Activated naive CD4-positive, alpha-beta T cell treated with anti-CD3 and anti-CD28 coated beads, Interleukin-2, amount 50 U/mL, for 24 hours (primary cell): ENCODE data around the gene SNRNP27.

Experiments
- H3K27ac Mint-ChIP-seq: one replicate; pipeline ENCODE4 v1.8.0; 2021; ENCODE audit warnings: mild to moderate bottlenecking, mixed read lengths
- H3K27me3 Mint-ChIP-seq: one replicate; pipeline ENCODE4 v1.8.0; 2021; ENCODE audit warnings: mixed read lengths
- H3K36me3 Mint-ChIP-seq: one replicate; pipeline ENCODE4 v1.8.0; 2021; ENCODE audit warnings: mixed read lengths
- H3K4me1 Mint-ChIP-seq: one replicate; pipeline ENCODE4 v1.8.0; 2021; ENCODE audit warnings: mixed read lengths
- H3K4me3 Mint-ChIP-seq: one replicate; pipeline ENCODE4 v1.8.0; 2021; ENCODE audit warnings: mild to moderate bottlenecking, mixed read lengths
- H3K9me3 Mint-ChIP-seq: one replicate; pipeline ENCODE4 v1.8.0; 2021; ENCODE audit warnings: mixed read lengths

SNRNP27 gene

GRCh38 chr2:69935011-69935410 is 41.3 kb downstream of the SNRNP27 start:
- Mint-ChIP-seq H3K9me3 (no peaks in the 10 kb centered on the region), H3K36me3 (peaks cover 23% of the 10 kb centered on the region), H3K4me1 (peaks cover 36% of the 10 kb centered on the region), H3K4me3 (no peak overlapping the region), H3K27ac (no peak overlapping the region), H3K27me3 (no peaks in the 10 kb centered on the region)

- H3K4me1 Mint-ChIP-seq, result peaks cover 20% of the 10 kb centered on the region
- no peaks in the 10 kb centered on the region for H3K27me3 Mint-ChIP-seq
- peaks cover 20% of the 10 kb centered on the region for H3K36me3 Mint-ChIP-seq
- H3K4me3 Mint-ChIP-seq, result no peak overlapping the region
- peak overlapping the region; percentile 51 for H3K27ac Mint-ChIP-seq
- H3K9me3 Mint-ChIP-seq, result no peaks in the 10 kb centered on the region
Measured at GRCh38 chr2:69936906-69937305, 43.1 kb downstream of the SNRNP27 start.

GRCh38 chr2:69937968-69938367 is 44.2 kb downstream of the SNRNP27 start:
- H3K36me3 Mint-ChIP-seq, result peaks cover 20% of the 10 kb centered on the region
- H3K4me1 Mint-ChIP-seq, result peaks cover 13% of the 10 kb centered on the region
- H3K27me3 Mint-ChIP-seq, result no peaks in the 10 kb centered on the region
- no peak overlapping the region for H3K27ac Mint-ChIP-seq
- no peaks in the 10 kb centered on the region for H3K9me3 Mint-ChIP-seq
- no peak overlapping the region for H3K4me3 Mint-ChIP-seq

GRCh38 chr2:69939722-69940121 is 46.0 kb downstream of the SNRNP27 start:
- peaks cover 22% of the 10 kb centered on the region for H3K36me3 Mint-ChIP-seq
- H3K9me3 Mint-ChIP-seq, result no peaks in the 10 kb centered on the region
- H3K27ac Mint-ChIP-seq, result no peak overlapping the region
- H3K27me3 Mint-ChIP-seq, result no peaks in the 10 kb centered on the region
- peaks cover 8% of the 10 kb centered on the region for H3K4me1 Mint-ChIP-seq
- H3K4me3 Mint-ChIP-seq, result no peak overlapping the region

- peaks cover 21% of the 10 kb centered on the region for H3K36me3 Mint-ChIP-seq
- H3K4me3 Mint-ChIP-seq, result no peak overlapping the region
- H3K4me1 Mint-ChIP-seq, result peaks cover 13% of the 10 kb centered on the region
- H3K9me3 Mint-ChIP-seq, result no peaks in the 10 kb centered on the region
- peak overlapping the region; percentile 24 for H3K27ac Mint-ChIP-seq
- no peaks in the 10 kb centered on the region for H3K27me3 Mint-ChIP-seq
Measured at GRCh38 chr2:69940691-69941090, 46.9 kb downstream of the SNRNP27 start.

- Mint-ChIP-seq H3K4me3 (no peak overlapping the region), H3K27ac (peak overlapping the region; percentile 25), H3K27me3 (no peaks in the 10 kb centered on the region), H3K9me3 (no peaks in the 10 kb centered on the region), H3K4me1 (peaks cover 34% of the 10 kb centered on the region), H3K36me3 (peaks cover 13% of the 10 kb centered on the region)
Measured at GRCh38 chr2:69943000-69943842, 49.5 kb downstream of the SNRNP27 start.

GRCh38 chr2:69943843-69944525 is 50.2 kb downstream of the SNRNP27 start:
- Mint-ChIP-seq H3K36me3 (peaks cover 5% of the 10 kb centered on the region), H3K4me3 (no peak overlapping the region), H3K27ac (no peak overlapping the region), H3K27me3 (no peaks in the 10 kb centered on the region), H3K4me1 (peaks cover 36% of the 10 kb centered on the region), H3K9me3 (no peaks in the 10 kb centered on the region)

GRCh38 chr2:69944756-69945155 is 51.0 kb downstream of the SNRNP27 start:
- H3K4me3 Mint-ChIP-seq, result no peak overlapping the region
- peaks cover 37% of the 10 kb centered on the region for H3K4me1 Mint-ChIP-seq
- H3K9me3 Mint-ChIP-seq, result no peaks in the 10 kb centered on the region
- H3K36me3 Mint-ChIP-seq, result peaks cover 3% of the 10 kb centered on the region
- H3K27ac Mint-ChIP-seq, result peak overlapping the region; percentile 52
- no peaks in the 10 kb centered on the region for H3K27me3 Mint-ChIP-seq

GRCh38 chr2:69945441-69945840 is 51.7 kb downstream of the SNRNP27 start:
- no peaks in the 10 kb centered on the region for H3K9me3 Mint-ChIP-seq
- peaks cover 3% of the 10 kb centered on the region for H3K36me3 Mint-ChIP-seq
- H3K27ac Mint-ChIP-seq, result peak overlapping the region; percentile 35
- H3K4me1 Mint-ChIP-seq, result peaks cover 37% of the 10 kb centered on the region
- no peaks in the 10 kb centered on the region for H3K27me3 Mint-ChIP-seq
- H3K4me3 Mint-ChIP-seq, result peak overlapping the region; percentile 26

- no peak overlapping the region for H3K4me3 Mint-ChIP-seq
- H3K4me1 Mint-ChIP-seq, result peaks cover 37% of the 10 kb centered on the region
- H3K27ac Mint-ChIP-seq, result peak overlapping the region; percentile 41
- H3K9me3 Mint-ChIP-seq, result no peaks in the 10 kb centered on the region
- no peaks in the 10 kb centered on the region for H3K27me3 Mint-ChIP-seq
- H3K36me3 Mint-ChIP-seq, result peaks cover 3% of the 10 kb centered on the region
Measured at GRCh38 chr2:69945941-69946340, 52.2 kb downstream of the SNRNP27 start.

GRCh38 chr2:69946351-69947324 is 52.9 kb downstream of the SNRNP27 start:
- Mint-ChIP-seq H3K4me1 (peaks cover 37% of the 10 kb centered on the region), H3K4me3 (peak overlapping the region; percentile 64), H3K27me3 (no peaks in the 10 kb centered on the region), H3K36me3 (peaks cover 2% of the 10 kb centered on the region), H3K27ac (peak overlapping the region; percentile 87), H3K9me3 (no peaks in the 10 kb centered on the region)

GRCh38 chr2:69947325-69947931 is 53.7 kb downstream of the SNRNP27 start:
- Mint-ChIP-seq H3K27ac (peak overlapping the region; percentile 87), H3K4me1 (peaks cover 37% of the 10 kb centered on the region), H3K27me3 (no peaks in the 10 kb centered on the region), H3K36me3 (peaks cover 2% of the 10 kb centered on the region), H3K4me3 (peak overlapping the region; percentile 16), H3K9me3 (no peaks in the 10 kb centered on the region)

GRCh38 chr2:69948032-69948962 is 54.5 kb downstream of the SNRNP27 start:
- H3K27ac Mint-ChIP-seq, result no peak overlapping the region
- no peaks in the 10 kb centered on the region for H3K27me3 Mint-ChIP-seq
- no peaks in the 10 kb centered on the region for H3K9me3 Mint-ChIP-seq
- peaks cover 34% of the 10 kb centered on the region for H3K4me1 Mint-ChIP-seq
- H3K36me3 Mint-ChIP-seq, result no peaks in the 10 kb centered on the region
- no peak overlapping the region for H3K4me3 Mint-ChIP-seq

GRCh38 chr2:69948963-69949645 is 55.3 kb downstream of the SNRNP27 start:
- Mint-ChIP-seq H3K4me1 (peaks cover 31% of the 10 kb centered on the region), H3K4me3 (no peak overlapping the region), H3K27me3 (no peaks in the 10 kb centered on the region), H3K27ac (peak overlapping the region; percentile 89), H3K36me3 (no peaks in the 10 kb centered on the region), H3K9me3 (no peaks in the 10 kb centered on the region)
